HG03139 (cell line): ENCODE data around the gene CDK14.
"Not testable (repeated sequence)": the region's sequence is repeated elsewhere in the genome, so short reads cannot be mapped to it uniquely, and the experiment has no call there.

Experiments used
- ATAC-seq: cut with Tn5 transposase; IDR thresholded peaks from one replicate; pipeline ENCODE4 v1.9.1; 2021; ENCODE audit not compliant: unreplicated experiment

The CDK14 gene

GRCh38 chr7:90629297-90629918 lies 33.3 kb downstream of the CDK14 start:
- peak; percentile 55 for ATAC-seq

- no peak for ATAC-seq
These were observed 35.4 kb downstream of the CDK14 start for GRCh38 chr7:90631502-90631901.

GRCh38 chr7:90639683-90640082 lies 43.6 kb downstream of the CDK14 start:
- ATAC-seq, result not testable (repeated sequence)

GRCh38 chr7:90642978-90643377 lies 46.9 kb downstream of the CDK14 start:
- ATAC-seq, result no peak

GRCh38 chr7:90645784-90646183 lies 49.7 kb downstream of the CDK14 start:
- peak; percentile 71 for ATAC-seq

GRCh38 chr7:90648107-90648506 lies 52.0 kb downstream of the CDK14 start:
- ATAC-seq, result no peak

GRCh38 chr7:90648834-90649233 lies 52.7 kb downstream of the CDK14 start:
- ATAC-seq, result no peak

GRCh38 chr7:90654718-90655427 lies 58.8 kb downstream of the CDK14 start:
- ATAC-seq, result no peak

GRCh38 chr7:90655566-90655965 lies 59.4 kb downstream of the CDK14 start:
- ATAC-seq, result peak; percentile 46

GRCh38 chr7:90657481-90657880 lies 61.4 kb downstream of the CDK14 start:
- no peak for ATAC-seq

GRCh38 chr7:90660100-90660499 lies 64.0 kb downstream of the CDK14 start:
- no peak for ATAC-seq

- ATAC-seq, result peak; percentile 49
These were observed 64.7 kb downstream of the CDK14 start for GRCh38 chr7:90660819-90661218.

GRCh38 chr7:90661290-90662151 lies 65.4 kb downstream of the CDK14 start:
- ATAC-seq, result no peak

GRCh38 chr7:90663176-90663575 lies 67.1 kb downstream of the CDK14 start:
- no peak for ATAC-seq

GRCh38 chr7:90666186-90666585 lies 70.1 kb downstream of the CDK14 start:
- ATAC-seq, result no peak

- no peak for ATAC-seq
These were observed 72.9 kb downstream of the CDK14 start for GRCh38 chr7:90668992-90669391.

- no peak for ATAC-seq
These were observed 73.4 kb downstream of the CDK14 start for GRCh38 chr7:90669492-90669891.

GRCh38 chr7:90671571-90671970 lies 75.5 kb downstream of the CDK14 start:
- ATAC-seq, result no peak

- ATAC-seq, result no peak
These were observed 76.1 kb downstream of the CDK14 start for GRCh38 chr7:90672210-90672609.

GRCh38 chr7:90674625-90675024 lies 78.5 kb downstream of the CDK14 start:
- ATAC-seq, result no peak

GRCh38 chr7:90675982-90676381 lies 79.9 kb downstream of the CDK14 start:
- no peak for ATAC-seq
